Mammary epithelial cell (primary cell): Measurements from ENCODE around the gene DRC7.

ENCODE experiments used
- EZH2 ChIP-seq: IDR thresholded peaks from 2 replicates; pipeline ENCODE4 v1.6.1; 2012; ENCODE audit warnings: low read length, inconsistent platforms, borderline replicate concordance
- TF ChIP-seq, protein P1 (sequence below), 2 donors: IDR thresholded peaks in 1 of 2; conservative IDR thresholded peaks in 1 of 2; 2 replicates each; pipeline ENCODE4 v1.5.1; 2011 to 2012; ENCODE audit warnings: inconsistent platforms in 2 of 2, low read length in 2 of 2, mild to moderate bottlenecking in 2 of 2, control low read depth in 1 of 2, low read depth in 1 of 2; ENCODE audit not compliant: insufficient read depth in 1 of 2; ENCODE audit errors: extremely low read depth in 1 of 2

DNA sequence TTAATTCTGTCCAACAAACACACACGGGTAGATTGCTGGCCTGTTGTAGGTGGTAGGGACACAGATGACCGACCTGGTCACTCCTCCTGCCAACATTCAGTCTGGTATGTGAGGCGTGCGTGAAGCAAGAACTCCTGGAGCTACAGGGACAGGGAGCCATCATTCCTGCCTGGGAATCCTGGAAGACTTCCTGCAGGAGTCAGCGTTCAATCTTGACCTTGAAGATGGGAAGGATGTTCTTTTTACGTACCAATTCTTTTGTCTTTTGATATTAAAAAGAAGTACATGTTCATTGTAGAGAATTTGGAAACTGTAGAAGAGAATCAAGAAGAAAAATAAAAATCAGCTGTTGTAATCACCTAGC is 30.0 kb upstream of the DRC7 start:
- TF ChIP-seq, protein P1, sequence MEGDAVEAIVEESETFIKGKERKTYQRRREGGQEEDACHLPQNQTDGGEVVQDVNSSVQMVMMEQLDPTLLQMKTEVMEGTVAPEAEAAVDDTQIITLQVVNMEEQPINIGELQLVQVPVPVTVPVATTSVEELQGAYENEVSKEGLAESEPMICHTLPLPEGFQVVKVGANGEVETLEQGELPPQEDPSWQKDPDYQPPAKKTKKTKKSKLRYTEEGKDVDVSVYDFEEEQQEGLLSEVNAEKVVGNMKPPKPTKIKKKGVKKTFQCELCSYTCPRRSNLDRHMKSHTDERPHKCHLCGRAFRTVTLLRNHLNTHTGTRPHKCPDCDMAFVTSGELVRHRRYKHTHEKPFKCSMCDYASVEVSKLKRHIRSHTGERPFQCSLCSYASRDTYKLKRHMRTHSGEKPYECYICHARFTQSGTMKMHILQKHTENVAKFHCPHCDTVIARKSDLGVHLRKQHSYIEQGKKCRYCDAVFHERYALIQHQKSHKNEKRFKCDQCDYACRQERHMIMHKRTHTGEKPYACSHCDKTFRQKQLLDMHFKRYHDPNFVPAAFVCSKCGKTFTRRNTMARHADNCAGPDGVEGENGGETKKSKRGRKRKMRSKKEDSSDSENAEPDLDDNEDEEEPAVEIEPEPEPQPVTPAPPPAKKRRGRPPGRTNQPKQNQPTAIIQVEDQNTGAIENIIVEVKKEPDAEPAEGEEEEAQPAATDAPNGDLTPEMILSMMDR (conservative IDR thresholded peaks at IDR 0.05 in 1 of 2, IDR thresholded peaks at IDR 0.05 in 1 of 2; ENCODE audit: extremely low read depth in 1 of 2, insufficient read depth in 1 of 2, low read depth in 1 of 2, low read length in 2 of 2): no peak
- no peak for TF ChIP-seq EZH2
